ENCODE data around the gene PHF21A.

DNA sequence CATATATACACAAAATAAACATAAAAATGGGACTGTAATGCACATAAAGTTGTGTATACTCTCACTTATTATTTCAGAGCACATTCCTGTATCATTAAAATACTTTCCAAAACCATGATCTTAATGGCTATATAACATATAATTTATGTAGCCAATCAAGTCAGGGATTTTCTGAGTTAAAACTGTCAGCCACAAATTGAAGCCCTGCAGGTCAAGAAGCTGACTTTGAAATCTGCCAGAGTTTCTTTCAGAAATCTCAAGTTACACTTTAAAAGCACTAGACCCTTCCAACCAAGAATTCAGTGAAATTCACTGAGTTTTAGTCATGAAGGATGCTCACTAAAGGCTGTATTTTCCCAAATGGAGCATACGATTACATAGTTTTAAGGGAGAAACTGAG, 47.6 kb downstream of the PHF21A start:
- no peak for TF ChIP-seq POLR2A (IDR thresholded peaks at IDR 0.05)
- TF ChIP-seq, protein P1, sequence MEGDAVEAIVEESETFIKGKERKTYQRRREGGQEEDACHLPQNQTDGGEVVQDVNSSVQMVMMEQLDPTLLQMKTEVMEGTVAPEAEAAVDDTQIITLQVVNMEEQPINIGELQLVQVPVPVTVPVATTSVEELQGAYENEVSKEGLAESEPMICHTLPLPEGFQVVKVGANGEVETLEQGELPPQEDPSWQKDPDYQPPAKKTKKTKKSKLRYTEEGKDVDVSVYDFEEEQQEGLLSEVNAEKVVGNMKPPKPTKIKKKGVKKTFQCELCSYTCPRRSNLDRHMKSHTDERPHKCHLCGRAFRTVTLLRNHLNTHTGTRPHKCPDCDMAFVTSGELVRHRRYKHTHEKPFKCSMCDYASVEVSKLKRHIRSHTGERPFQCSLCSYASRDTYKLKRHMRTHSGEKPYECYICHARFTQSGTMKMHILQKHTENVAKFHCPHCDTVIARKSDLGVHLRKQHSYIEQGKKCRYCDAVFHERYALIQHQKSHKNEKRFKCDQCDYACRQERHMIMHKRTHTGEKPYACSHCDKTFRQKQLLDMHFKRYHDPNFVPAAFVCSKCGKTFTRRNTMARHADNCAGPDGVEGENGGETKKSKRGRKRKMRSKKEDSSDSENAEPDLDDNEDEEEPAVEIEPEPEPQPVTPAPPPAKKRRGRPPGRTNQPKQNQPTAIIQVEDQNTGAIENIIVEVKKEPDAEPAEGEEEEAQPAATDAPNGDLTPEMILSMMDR (IDR thresholded peaks at IDR 0.05), result no peak
